Natural killer cell (primary cell): ENCODE measurements around the gene SLC52A3. TPM values are rescaled to one million over a fixed set of nuclear protein-coding genes. Genes with fewer than 3 reads are reported as not detected.

Source experiments
- ATAC-seq, 3 donors: fragments of 150-1000 bp in 2 of 3; fragments of 200-7000 bp in 1 of 3; cut with Tn5 transposase; 1 replicate in 1 of 3; 2 replicates in 2 of 3; pipeline ENCODE4 v1.10.0; 2021; ENCODE audit warnings: mild to moderate bottlenecking in 2 of 3, moderate library complexity in 2 of 3
- DNase-seq, 2 donors: peaks; one replicate each; pipeline versions ENCODE4 v3.0.0 to v3.0.0-alpha.2; 2013 to 2021; ENCODE audit warnings: mixed read lengths in 1 of 2
- H3K27ac ChIP-seq: one replicate; pipeline ENCODE4 v1.5.1; 2013; ENCODE audit warnings: mild to moderate bottlenecking, low read length
- H3K27me3 ChIP-seq: one replicate; pipeline ENCODE4 v1.6.1; 2013; ENCODE audit warnings: low read length; ENCODE audit not compliant: control insufficient read depth, insufficient read depth
- H3K36me3 ChIP-seq: one replicate; pipeline ENCODE4 v1.6.1; 2013; ENCODE audit warnings: low read length; ENCODE audit not compliant: control insufficient read depth, insufficient read depth
- H3K4me1 ChIP-seq: one replicate; pipeline ENCODE4 v1.6.1; 2013; ENCODE audit warnings: low read length; ENCODE audit not compliant: control insufficient read depth, insufficient read depth
- H3K4me3 ChIP-seq: one replicate; pipeline ENCODE4 v1.5.1; 2013; ENCODE audit warnings: low read length
- H3K9me3 ChIP-seq: one replicate; pipeline ENCODE4 v1.6.1; 2013; ENCODE audit warnings: low read length; ENCODE audit not compliant: control insufficient read depth, insufficient read depth
- H3K27ac Mint-ChIP-seq, 2 donors: one replicate each; pipeline ENCODE4 v1.8.0; 2022; ENCODE audit warnings: mild to moderate bottlenecking in 2 of 2, mixed read lengths in 2 of 2, moderate library complexity in 1 of 2
- H3K27me3 Mint-ChIP-seq, 2 donors: one replicate each; pipeline ENCODE4 v1.8.0; 2022; ENCODE audit warnings: low read depth in 2 of 2, mixed read lengths in 2 of 2
- H3K36me3 Mint-ChIP-seq: one replicate; pipeline ENCODE4 v1.8.0; 2022; ENCODE audit warnings: mixed read lengths
- H3K4me1 Mint-ChIP-seq, 2 donors: one replicate each; pipeline ENCODE4 v1.8.0; 2022; ENCODE audit warnings: mixed read lengths in 2 of 2
- H3K4me3 Mint-ChIP-seq: one replicate; pipeline ENCODE4 v1.8.0; 2022; ENCODE audit warnings: mild to moderate bottlenecking, moderate library complexity, mixed read lengths
- H3K9me3 Mint-ChIP-seq, 2 donors: one replicate each; pipeline ENCODE4 v1.8.0; 2022; ENCODE audit warnings: mixed read lengths in 2 of 2
- WGBS: methylation state at CpG from one replicate; pipeline ENCODE4 v1.1.7; 2013; ENCODE audit warnings: missing lambda C conversion rate; ENCODE audit not compliant: insufficient coverage; 5-methylcytosine and 5-hydroxymethylcytosine counted together
- intact Hi-C: fragments of 100-400 bp; cut with micrococcal nuclease; formaldehyde crosslinking; loops from one replicate; pipeline ENCODE4 v1.14.2; 2022
- total RNA-seq, 4 donors: library from RNA; stranded (reverse); fragments of 120-200 nt in 1 of 4; gene quantifications; one replicate each; pipeline versions ENCODE4 v1.2.3 to v1.2.4, GENCODE V29; 2013 to 2022
- TF ChIP-seq, protein P1 (sequence below): fragments of 200-600 bp; IDR thresholded peaks from one replicate; pipeline ENCODE4 v1.8.0; 2022; ENCODE audit warnings: antibody characterized with exemption

Gene SLC52A3
- total RNA-seq, 3 donors from 2014 or later (not counting 1 experiment from before 2014, with no cell fraction given) = not detected

GRCh38 chr20:792248-792647, 23.9 kb upstream of the SLC52A3 start:
- no peaks in the 10 kb centered on the region for H3K27me3 ChIP-seq
- H3K4me3 ChIP-seq = no peak overlapping the region
- H3K27ac Mint-ChIP-seq = no peak overlapping the region
- peaks cover 21 to 74% of the 10 kb centered on the region in 2 donors for H3K27me3 Mint-ChIP-seq
- TF ChIP-seq, protein P1, sequence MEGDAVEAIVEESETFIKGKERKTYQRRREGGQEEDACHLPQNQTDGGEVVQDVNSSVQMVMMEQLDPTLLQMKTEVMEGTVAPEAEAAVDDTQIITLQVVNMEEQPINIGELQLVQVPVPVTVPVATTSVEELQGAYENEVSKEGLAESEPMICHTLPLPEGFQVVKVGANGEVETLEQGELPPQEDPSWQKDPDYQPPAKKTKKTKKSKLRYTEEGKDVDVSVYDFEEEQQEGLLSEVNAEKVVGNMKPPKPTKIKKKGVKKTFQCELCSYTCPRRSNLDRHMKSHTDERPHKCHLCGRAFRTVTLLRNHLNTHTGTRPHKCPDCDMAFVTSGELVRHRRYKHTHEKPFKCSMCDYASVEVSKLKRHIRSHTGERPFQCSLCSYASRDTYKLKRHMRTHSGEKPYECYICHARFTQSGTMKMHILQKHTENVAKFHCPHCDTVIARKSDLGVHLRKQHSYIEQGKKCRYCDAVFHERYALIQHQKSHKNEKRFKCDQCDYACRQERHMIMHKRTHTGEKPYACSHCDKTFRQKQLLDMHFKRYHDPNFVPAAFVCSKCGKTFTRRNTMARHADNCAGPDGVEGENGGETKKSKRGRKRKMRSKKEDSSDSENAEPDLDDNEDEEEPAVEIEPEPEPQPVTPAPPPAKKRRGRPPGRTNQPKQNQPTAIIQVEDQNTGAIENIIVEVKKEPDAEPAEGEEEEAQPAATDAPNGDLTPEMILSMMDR = no peak
- 93% methylated on average over 18 of the region's 18 CpGs for WGBS
- H3K9me3 Mint-ChIP-seq = peaks cover 3% of the 10 kb centered on the region in 2 donors
- intact Hi-C loops = no loop called here
- no peak for ATAC-seq
- H3K27ac ChIP-seq = no peak overlapping the region
- H3K36me3 ChIP-seq = no peaks in the 10 kb centered on the region
- H3K4me3 Mint-ChIP-seq = no peak overlapping the region
- no peaks in the 10 kb centered on the region for H3K36me3 Mint-ChIP-seq
- H3K9me3 ChIP-seq = peaks cover 5% of the 10 kb centered on the region
- no peaks in the 10 kb centered on the region for H3K4me1 ChIP-seq
- H3K4me1 Mint-ChIP-seq = no peaks in the 10 kb centered on the region
- no peak for DNase-seq

- H3K4me1 ChIP-seq = no peaks in the 10 kb centered on the region
- H3K27me3 Mint-ChIP-seq = peaks cover 24 to 83% of the 10 kb centered on the region in 2 donors
- H3K27ac ChIP-seq = no peak overlapping the region
- H3K4me3 ChIP-seq = no peak overlapping the region
- H3K4me1 Mint-ChIP-seq = no peaks in the 10 kb centered on the region
- no peaks in the 10 kb centered on the region for H3K36me3 ChIP-seq
- no peaks in the 10 kb centered on the region for H3K36me3 Mint-ChIP-seq
- H3K9me3 Mint-ChIP-seq = peaks cover 3% of the 10 kb centered on the region in 2 donors
- no peaks in the 10 kb centered on the region for H3K27me3 ChIP-seq
- H3K27ac Mint-ChIP-seq = no peak overlapping the region
- 66% methylated on average over 2 of the region's 2 CpGs for WGBS
- H3K9me3 ChIP-seq = peaks cover 5% of the 10 kb centered on the region
- no peak overlapping the region for H3K4me3 Mint-ChIP-seq
- intact Hi-C loops = no loop called here
- no peak for ATAC-seq
- TF ChIP-seq, protein P1 = no peak
- DNase-seq = no peak
These were observed 22.8 kb upstream of the SLC52A3 start for GRCh38 chr20:791056-791455.

DNA sequence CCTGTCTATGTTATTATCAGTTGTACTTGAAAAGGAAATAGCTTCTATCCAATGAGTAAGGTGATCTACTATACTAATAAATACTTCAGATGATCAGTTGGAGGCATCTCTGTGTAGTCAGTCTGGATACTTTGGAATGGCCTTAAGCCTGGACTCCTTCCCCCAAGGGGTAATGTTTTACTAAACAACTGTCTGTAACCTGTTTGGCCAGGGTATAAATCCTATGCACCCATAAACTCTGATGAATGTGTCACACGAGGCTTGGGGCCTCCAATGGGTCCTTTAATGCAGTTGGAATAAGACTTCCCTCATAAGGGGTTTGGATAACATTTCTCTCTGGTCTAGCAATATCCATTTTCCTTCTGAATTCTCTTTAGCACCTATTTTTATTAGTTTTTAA, 19.5 kb upstream of the SLC52A3 start:
- no peaks in the 10 kb centered on the region for H3K36me3 Mint-ChIP-seq
- ATAC-seq (no peak), DNase-seq (no peak)
- no peaks in the 10 kb centered on the region for H3K4me1 Mint-ChIP-seq
- no peak overlapping the region for H3K27ac ChIP-seq
- H3K4me1 ChIP-seq = no peaks in the 10 kb centered on the region
- H3K27ac Mint-ChIP-seq = no peak overlapping the region
- intact Hi-C loops = no loop called here
- peaks cover 5% of the 10 kb centered on the region for H3K9me3 ChIP-seq
- H3K27me3 ChIP-seq = no peaks in the 10 kb centered on the region
- H3K27me3 Mint-ChIP-seq = peaks cover 32 to 72% of the 10 kb centered on the region in 2 donors
- no peak overlapping the region for H3K4me3 Mint-ChIP-seq
- 0% methylated on average over 1 of the region's 1 CpG for WGBS
- peaks cover 6% of the 10 kb centered on the region in 2 donors for H3K9me3 Mint-ChIP-seq
- H3K36me3 ChIP-seq = no peaks in the 10 kb centered on the region
- H3K4me3 ChIP-seq = no peak overlapping the region
- TF ChIP-seq, protein P1 = no peak

- no peaks in the 10 kb centered on the region for H3K4me1 Mint-ChIP-seq
- H3K36me3 Mint-ChIP-seq = no peaks in the 10 kb centered on the region
- Histone ChIP-seq H3K9me3 (no peaks in the 10 kb centered on the region), H3K27ac (no peak overlapping the region), H3K36me3 (no peaks in the 10 kb centered on the region), H3K4me3 (no peak overlapping the region), H3K27me3 (no peaks in the 10 kb centered on the region), H3K4me1 (no peaks in the 10 kb centered on the region)
- TF ChIP-seq, protein P1 = no peak
- 98% methylated on average over 3 of the region's 3 CpGs for WGBS
- H3K27me3 Mint-ChIP-seq = peaks cover 5 to 17% of the 10 kb centered on the region in 2 donors
- H3K9me3 Mint-ChIP-seq = peaks cover 3% of the 10 kb centered on the region in 2 donors
- intact Hi-C loops = no loop called here
- DNase-seq (no peak), ATAC-seq (no peak)
- no peak overlapping the region for H3K27ac Mint-ChIP-seq
- H3K4me3 Mint-ChIP-seq = no peak overlapping the region
These were observed 11.5 kb upstream of the SLC52A3 start for GRCh38 chr20:779771-780170.
